Measurements from ENCODE around the gene KLK14.

The KLK14 gene

DNA sequence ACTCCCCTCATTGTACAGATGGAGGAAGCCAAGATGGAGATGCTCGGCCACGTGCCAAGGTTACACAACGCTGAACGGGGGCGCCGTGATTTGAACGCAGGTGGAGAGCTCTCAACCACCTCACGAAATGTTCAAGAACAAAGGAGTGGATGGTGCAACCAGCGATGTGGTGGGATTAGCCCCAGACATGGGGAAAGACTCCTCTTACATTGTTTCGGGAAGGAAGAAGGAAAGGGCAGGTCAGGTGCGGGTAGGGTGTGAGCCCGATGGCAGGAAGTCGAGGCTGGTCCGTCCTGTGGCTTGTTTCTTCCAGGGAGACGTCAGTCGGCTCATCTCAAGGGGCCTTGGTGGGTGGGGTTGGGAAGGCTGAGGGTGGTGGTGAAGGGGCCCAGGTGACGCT, 7.1 kb upstream of the KLK14 start:
- TF ChIP-seq, protein P1, sequence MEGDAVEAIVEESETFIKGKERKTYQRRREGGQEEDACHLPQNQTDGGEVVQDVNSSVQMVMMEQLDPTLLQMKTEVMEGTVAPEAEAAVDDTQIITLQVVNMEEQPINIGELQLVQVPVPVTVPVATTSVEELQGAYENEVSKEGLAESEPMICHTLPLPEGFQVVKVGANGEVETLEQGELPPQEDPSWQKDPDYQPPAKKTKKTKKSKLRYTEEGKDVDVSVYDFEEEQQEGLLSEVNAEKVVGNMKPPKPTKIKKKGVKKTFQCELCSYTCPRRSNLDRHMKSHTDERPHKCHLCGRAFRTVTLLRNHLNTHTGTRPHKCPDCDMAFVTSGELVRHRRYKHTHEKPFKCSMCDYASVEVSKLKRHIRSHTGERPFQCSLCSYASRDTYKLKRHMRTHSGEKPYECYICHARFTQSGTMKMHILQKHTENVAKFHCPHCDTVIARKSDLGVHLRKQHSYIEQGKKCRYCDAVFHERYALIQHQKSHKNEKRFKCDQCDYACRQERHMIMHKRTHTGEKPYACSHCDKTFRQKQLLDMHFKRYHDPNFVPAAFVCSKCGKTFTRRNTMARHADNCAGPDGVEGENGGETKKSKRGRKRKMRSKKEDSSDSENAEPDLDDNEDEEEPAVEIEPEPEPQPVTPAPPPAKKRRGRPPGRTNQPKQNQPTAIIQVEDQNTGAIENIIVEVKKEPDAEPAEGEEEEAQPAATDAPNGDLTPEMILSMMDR (IDR thresholded peaks at IDR 0.05), result no peak
- Mint-ChIP-seq H3K9me3 (no peaks in the 10 kb centered on the region), H3K36me3 (ENCODE audit: low read depth) (no peaks in the 10 kb centered on the region), H3K27ac (no peak overlapping the region), H3K27me3 (ENCODE audit: low read depth, poor library complexity) (peaks cover 18% of the 10 kb centered on the region), H3K4me3 (no peak overlapping the region), H3K4me1 (peaks cover 25% of the 10 kb centered on the region)
- no peak for DNase-seq

DNA sequence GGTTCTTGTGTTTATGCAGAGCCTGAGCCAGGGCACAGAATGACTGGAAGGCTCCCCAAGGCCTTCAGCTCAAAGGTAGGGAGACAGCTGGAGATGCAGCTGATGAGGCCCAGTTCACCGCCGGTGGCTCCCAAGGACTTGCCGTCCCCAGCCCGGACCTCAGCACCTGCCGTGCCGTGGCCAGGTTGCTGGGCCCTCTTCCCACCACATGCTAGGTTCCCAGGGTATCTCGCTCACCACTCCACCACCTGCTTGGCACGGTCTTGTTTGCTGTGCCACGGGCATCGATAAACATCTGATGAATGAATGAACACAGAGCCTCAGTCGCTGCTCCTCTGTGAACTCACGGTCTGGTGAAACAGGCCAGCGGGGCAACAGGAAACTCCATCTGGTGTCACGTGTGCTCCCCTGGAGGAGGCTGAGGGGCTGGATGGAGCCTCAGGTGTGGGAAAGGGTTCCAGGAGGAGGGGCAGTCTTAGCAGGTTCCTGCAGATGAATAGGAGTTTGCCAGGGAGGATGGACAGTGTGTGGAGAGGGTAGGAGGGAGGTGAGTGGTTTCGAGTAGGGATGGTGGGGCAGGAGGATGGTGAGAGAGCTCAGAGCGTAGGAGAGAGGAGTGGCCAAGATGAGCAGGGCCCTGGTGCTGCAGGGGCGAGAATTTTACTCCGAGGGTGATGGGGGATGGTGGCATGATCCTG, 3.6 kb upstream of the KLK14 start:
- Mint-ChIP-seq H3K4me1 (peaks cover 23% of the 10 kb centered on the region), H3K9me3 (no peaks in the 10 kb centered on the region), H3K36me3 (ENCODE audit: low read depth) (no peaks in the 10 kb centered on the region), H3K4me3 (no peak overlapping the region), H3K27me3 (ENCODE audit: low read depth, poor library complexity) (peaks cover 20% of the 10 kb centered on the region), H3K27ac (peak overlapping the region; percentile 62)
- no peak for DNase-seq
- TF ChIP-seq, protein P1 (IDR thresholded peaks at IDR 0.05), result no peak

DNA sequence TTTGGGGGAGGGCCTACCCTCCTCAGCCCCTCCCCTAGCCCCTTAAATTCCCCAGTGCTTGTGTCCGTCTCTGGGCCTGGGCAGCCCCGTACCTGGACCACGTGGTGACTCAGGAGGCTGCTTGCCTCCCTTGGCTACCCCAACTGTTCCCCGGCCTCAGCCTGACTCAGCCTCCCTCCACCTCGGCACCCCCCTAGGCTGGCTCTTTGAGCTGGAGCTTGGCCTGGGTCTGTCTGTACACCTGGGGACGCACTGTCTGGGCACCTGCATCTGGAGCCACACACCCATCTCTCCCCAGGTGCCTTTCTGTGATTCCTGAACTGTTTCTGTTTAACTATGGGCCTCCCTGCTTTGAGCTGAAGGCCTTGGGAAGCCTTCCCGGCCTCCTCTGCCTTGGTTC, 1.8 kb upstream of the KLK14 start:
- Mint-ChIP-seq H3K36me3 (ENCODE audit: low read depth) (no peaks in the 10 kb centered on the region), H3K4me3 (no peak overlapping the region), H3K27ac (no peak overlapping the region), H3K27me3 (ENCODE audit: low read depth, poor library complexity) (peaks cover 20% of the 10 kb centered on the region), H3K9me3 (no peaks in the 10 kb centered on the region), H3K4me1 (peaks cover 23% of the 10 kb centered on the region)
- TF ChIP-seq, protein P1 (IDR thresholded peaks at IDR 0.05), result no peak
- no peak for DNase-seq

DNA sequence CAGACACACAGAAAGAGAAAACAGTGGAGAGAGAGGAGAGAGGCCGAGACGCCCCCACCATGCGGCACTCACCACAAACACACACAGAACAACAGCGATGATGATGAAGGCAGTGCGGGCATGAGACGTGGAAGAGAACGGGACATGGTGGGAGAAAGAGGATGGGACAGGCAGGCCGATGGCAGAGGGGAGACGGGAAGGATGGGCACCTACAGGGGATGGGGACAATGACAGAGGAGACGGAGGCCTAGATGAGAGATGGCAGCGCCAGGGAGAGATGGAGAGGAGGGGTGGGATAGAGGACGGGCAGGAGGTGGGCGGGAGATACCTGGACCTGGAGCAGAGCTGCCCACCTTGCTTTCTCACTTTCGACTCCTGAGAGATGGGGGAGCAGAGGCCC, 1.1 kb upstream of the KLK14 start:
- TF ChIP-seq, protein P1 (IDR thresholded peaks at IDR 0.05), result no peak
- H3K36me3 Mint-ChIP-seq (ENCODE audit: low read depth), result no peaks in the 10 kb centered on the region
- peaks cover 23% of the 10 kb centered on the region for H3K4me1 Mint-ChIP-seq
- H3K4me3 Mint-ChIP-seq, result no peak overlapping the region
- no peak for DNase-seq
- H3K27ac Mint-ChIP-seq, result no peak overlapping the region
- peaks cover 20% of the 10 kb centered on the region for H3K27me3 Mint-ChIP-seq (ENCODE audit: low read depth, poor library complexity)
- H3K9me3 Mint-ChIP-seq, result no peaks in the 10 kb centered on the region

DNA sequence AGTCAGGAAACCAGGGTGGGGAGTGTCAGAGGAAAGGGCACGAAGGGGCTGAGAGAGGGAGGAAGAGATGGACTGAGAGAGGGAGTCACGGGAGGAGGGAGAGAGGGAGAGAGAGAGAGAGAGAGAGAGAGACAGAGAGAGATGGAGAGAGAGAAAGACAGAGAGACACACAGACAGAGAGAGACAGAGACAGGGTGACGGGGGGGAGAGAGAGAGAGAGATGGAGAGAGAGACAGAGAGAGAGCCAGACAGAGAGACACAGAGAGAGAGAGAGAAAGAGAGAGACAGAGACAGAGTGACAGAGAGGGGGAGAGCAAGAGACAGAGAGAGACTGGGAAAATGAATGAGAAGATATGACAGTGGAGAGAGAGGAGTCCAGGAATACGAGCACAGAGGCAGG, 494 bp upstream of the KLK14 start:
- no peak for DNase-seq
- Mint-ChIP-seq H3K36me3 (ENCODE audit: low read depth) (no peaks in the 10 kb centered on the region), H3K4me1 (peaks cover 23% of the 10 kb centered on the region), H3K27me3 (ENCODE audit: low read depth, poor library complexity) (peaks cover 22% of the 10 kb centered on the region), H3K4me3 (no peak overlapping the region), H3K27ac (no peak overlapping the region), H3K9me3 (no peaks in the 10 kb centered on the region)
- TF ChIP-seq, protein P1 (IDR thresholded peaks at IDR 0.05), result no peak

DNA sequence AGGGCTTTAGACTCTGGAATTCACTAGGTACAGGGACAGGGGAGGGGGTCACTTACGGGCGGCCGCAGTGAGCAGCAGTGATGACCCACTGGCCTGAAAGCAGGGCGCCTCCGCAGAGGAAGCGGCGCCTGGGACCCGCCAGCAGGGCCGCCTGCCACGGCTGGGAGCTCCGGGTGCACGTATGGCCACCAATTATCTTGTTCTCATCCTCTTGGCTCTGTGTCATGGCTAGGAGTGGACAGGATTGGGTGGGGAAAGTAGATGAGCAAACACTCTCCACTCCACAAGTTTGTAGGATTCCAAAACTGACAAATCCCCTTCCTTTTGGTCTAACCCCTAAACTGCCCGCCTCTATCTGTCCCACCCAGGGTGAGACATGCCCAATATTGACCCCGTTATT, 1.2 kb downstream of the KLK14 start:
- Mint-ChIP-seq H3K27me3 (ENCODE audit: low read depth, poor library complexity) (peaks cover 12% of the 10 kb centered on the region), H3K9me3 (no peaks in the 10 kb centered on the region), H3K4me1 (peaks cover 16% of the 10 kb centered on the region), H3K36me3 (ENCODE audit: low read depth) (no peaks in the 10 kb centered on the region), H3K4me3 (no peak overlapping the region), H3K27ac (no peak overlapping the region)
- TF ChIP-seq, protein P1 (IDR thresholded peaks at IDR 0.05), result no peak
- DNase-seq, result no peak

All from nephron progenitor cell (in vitro differentiated cells).